Right renal pelvis (tissue), 4 donors: ENCODE data around the gene ZDHHC3. TPM values are rescaled to one million over a fixed set of nuclear protein-coding genes. Genes with fewer than 3 reads are reported as not detected.
A peak's percentile ranks its signal among the peaks of the same experiment; 100 is the strongest.

Experiments
- DNase-seq, 4 donors: peaks; one replicate each; pipeline ENCODE4 v3.0.0-alpha.2; 2013; ENCODE audit warnings: low read depth in 4 of 4, low spot score in 3 of 4, missing footprints in 1 of 4
- polyA plus RNA-seq, 4 donors: library from polyadenylated mRNA; unstranded; fragments of 120-200 nt; gene quantifications; one replicate each; pipeline ENCODE4 v1.2.1, GENCODE V29; 2013; ENCODE audit not compliant: insufficient read length in 4 of 4

Gene ZDHHC3
- 10 to 100 TPM; 79.5 to 92.4 (median 88.8) TPM for polyA plus RNA-seq

- DNase-seq: peak; percentile 72 to 87 (median 78)
These were observed at the start of gene ZDHHC3, which contains the start of gene EXOSC7 for GRCh38 chr3:44976002-44976815. ZDHHC3 (minus strand) TSS chr3:44976174; CDS start chr3:44959436, 16,738 bp downstream. EXOSC7 (plus strand) TSS chr3:44976244; CDS start chr3:44976278, 34 bp downstream.

- DNase-seq: no peak
These were observed 48.7 kb upstream of the ZDHHC3 start for GRCh38 chr3:45024542-45025255.

- DNase-seq: no peak
These were observed 47.7 kb upstream of the ZDHHC3 start for GRCh38 chr3:45023675-45024074.

- DNase-seq: no peak
These were observed 45.7 kb upstream of the ZDHHC3 start for GRCh38 chr3:45021524-45022297.

GRCh38 chr3:45020534-45020933 lies 44.6 kb upstream of the ZDHHC3 start:
- no peak for DNase-seq

GRCh38 chr3:45017821-45018220 lies 41.8 kb upstream of the ZDHHC3 start:
- DNase-seq: no peak

- DNase-seq: no peak
These were observed 40.9 kb upstream of the ZDHHC3 start for GRCh38 chr3:45016916-45017315.

GRCh38 chr3:45012577-45012976 lies 36.6 kb upstream of the ZDHHC3 start:
- no peak for DNase-seq

GRCh38 chr3:45011756-45012508 lies 36.0 kb upstream of the ZDHHC3 start:
- peak in 1 of 4 donors; percentile 61 for DNase-seq

- no peak for DNase-seq
These were observed 34.9 kb upstream of the ZDHHC3 start for GRCh38 chr3:45010811-45011333.

GRCh38 chr3:45009868-45010267 lies 33.9 kb upstream of the ZDHHC3 start:
- no peak for DNase-seq

- DNase-seq: no peak
These were observed 32.1 kb upstream of the ZDHHC3 start for GRCh38 chr3:45008117-45008516.

GRCh38 chr3:45007091-45007490 lies 31.1 kb upstream of the ZDHHC3 start:
- DNase-seq: no peak

GRCh38 chr3:45003859-45004258 lies 27.9 kb upstream of the ZDHHC3 start:
- DNase-seq: no peak

GRCh38 chr3:45003406-45003805 lies 27.4 kb upstream of the ZDHHC3 start:
- DNase-seq: no peak

GRCh38 chr3:45002720-45003119 lies 26.7 kb upstream of the ZDHHC3 start:
- DNase-seq: no peak

GRCh38 chr3:45002139-45002660 lies 26.2 kb upstream of the ZDHHC3 start:
- DNase-seq: no peak

- DNase-seq: no peak
These were observed 25.8 kb upstream of the ZDHHC3 start for GRCh38 chr3:45001738-45002137.

GRCh38 chr3:45000823-45001222 lies 24.8 kb upstream of the ZDHHC3 start:
- no peak for DNase-seq

GRCh38 chr3:44999782-45000181 lies 23.8 kb upstream of the ZDHHC3 start:
- no peak for DNase-seq
